GM19025 (cell line): Measurements from ENCODE around the gene SATB1.

Source experiments
- ATAC-seq: cut with Tn5 transposase; IDR thresholded peaks from one replicate; pipeline ENCODE4 v1.9.1; 2021; ENCODE audit warnings: mild to moderate bottlenecking, low read depth, moderate library complexity; ENCODE audit not compliant: unreplicated experiment

SATB1 gene

GRCh38 chr3:18297126-18297525 is 128.0 kb downstream of the SATB1 start:
- ATAC-seq: no peak
